ENCODE results near the gene MFNG.
A peak's percentile ranks its signal among the peaks of the same experiment; 100 is the strongest.
"Not testable (repeated sequence)": the region's sequence is repeated elsewhere in the genome, so short reads cannot be mapped to it uniquely, and the experiment has no call there.

MFNG gene

DNA sequence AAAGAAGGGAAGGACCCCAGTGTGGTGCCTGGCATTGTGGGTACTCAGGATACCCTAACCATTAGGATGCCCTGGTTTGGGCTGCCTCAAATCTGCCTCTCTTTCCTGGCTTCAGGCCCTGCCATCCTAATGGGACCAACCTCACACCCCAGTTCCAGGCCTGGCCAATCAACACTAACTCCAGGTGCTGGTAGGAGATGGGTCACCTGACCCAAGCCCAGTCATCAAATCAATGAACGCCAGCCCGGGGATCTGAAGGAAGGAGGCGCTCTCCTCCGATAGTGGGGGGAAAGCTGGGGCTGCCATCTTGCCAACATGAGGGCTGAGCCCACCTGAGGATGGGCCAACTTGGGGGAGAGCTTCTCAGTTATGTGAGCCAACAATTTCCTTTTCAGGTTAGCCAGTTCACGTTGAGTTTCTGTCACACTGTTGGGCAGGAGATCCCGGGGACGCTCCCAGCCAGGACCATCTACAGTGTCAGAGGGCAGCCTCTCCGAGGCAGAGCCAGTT lies 12.7 kb downstream of the MFNG start:
- DNase-seq (ENCODE audit: low spot score) = no peak

DNA sequence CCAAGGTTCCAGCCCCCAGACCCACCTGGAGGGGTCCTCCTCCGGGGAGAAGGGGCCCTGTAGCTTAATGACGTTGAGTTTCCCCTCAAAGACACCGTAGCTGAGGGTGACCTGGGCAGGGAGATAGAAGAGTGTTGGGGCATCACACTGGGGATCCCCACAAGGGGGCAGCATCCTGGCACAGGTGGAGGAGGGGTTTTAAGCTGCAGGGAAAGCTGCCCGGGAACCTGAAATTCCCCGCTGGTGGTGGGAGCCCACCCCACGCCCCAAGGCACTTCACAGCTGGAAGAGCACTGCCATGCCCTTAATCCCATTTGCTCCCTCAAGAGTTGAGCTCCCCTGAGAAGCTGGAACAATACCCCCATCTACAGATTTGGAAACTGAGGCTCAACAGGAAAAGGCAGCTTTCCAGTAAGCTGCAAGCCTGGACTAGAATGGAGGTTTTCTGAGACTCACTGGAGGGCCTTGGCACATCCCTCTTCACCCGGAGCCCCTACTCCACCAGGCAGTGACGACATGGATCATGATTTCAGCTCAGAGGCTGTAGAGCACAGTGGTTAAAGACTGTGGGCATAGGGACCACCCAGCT lies 13.7 kb downstream of the MFNG start:
- peak; percentile 58 for DNase-seq (ENCODE audit: low spot score)

DNA sequence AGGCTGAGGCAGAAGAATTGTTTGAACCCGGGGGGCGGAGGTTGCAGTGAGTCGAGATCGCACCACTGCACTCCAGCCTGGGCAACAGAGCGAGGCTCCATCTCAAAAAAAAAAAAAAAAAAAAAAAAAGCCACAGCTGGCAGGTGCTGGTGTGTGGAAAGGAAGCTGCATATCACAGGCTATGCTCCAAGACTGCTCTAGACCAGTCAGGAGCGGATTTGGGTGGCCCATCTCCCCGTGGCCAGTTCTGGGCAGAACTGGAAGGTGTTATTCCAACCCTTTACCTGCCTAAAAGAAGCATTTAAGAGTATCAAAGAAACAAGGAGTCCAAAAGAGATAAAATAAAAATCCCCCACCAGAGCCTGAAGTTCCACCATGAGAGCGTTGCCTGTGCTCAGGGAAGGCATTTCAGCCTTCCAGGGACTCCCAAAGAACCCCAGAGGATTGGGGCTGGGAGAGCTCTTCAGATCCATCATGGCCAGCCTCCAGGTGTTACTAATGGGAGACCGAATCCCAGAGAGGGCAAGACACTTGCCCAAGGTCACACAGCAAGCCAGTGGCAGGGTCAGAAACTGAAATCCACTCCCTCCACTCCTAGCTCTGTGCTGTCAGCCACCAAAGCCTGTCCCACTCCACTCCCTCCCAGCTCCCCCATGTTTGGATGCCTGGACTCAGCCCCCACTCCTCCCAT lies 14.3 kb downstream of the MFNG start:
- no peak for DNase-seq (ENCODE audit: low spot score)

DNA sequence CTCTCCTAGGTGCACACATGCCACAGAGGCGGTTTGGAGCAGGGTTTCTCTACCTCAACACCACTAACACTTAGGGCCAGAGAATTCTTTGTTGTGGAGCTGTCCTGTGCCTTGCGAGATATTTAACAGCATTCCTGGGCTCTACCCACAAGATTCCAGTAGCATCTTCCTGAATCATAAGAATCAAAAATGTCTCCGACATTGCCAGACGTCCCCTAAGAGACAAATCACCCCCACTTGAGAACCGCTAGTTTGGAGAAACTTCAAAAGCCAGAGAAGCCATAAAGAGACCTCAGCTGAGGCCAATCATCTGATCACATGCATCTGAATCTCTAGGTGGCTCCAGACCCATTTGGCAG lies 16.1 kb downstream of the MFNG start:
- no peak for DNase-seq (ENCODE audit: low spot score)

GRCh38 chr22:37469416-37470086 lies 16.6 kb downstream of the MFNG start:
- no peak for DNase-seq (ENCODE audit: low spot score)

GRCh38 chr22:37468201-37468695 lies 17.9 kb downstream of the MFNG start:
- DNase-seq (ENCODE audit: low spot score) = not testable (repeated sequence)

DNA sequence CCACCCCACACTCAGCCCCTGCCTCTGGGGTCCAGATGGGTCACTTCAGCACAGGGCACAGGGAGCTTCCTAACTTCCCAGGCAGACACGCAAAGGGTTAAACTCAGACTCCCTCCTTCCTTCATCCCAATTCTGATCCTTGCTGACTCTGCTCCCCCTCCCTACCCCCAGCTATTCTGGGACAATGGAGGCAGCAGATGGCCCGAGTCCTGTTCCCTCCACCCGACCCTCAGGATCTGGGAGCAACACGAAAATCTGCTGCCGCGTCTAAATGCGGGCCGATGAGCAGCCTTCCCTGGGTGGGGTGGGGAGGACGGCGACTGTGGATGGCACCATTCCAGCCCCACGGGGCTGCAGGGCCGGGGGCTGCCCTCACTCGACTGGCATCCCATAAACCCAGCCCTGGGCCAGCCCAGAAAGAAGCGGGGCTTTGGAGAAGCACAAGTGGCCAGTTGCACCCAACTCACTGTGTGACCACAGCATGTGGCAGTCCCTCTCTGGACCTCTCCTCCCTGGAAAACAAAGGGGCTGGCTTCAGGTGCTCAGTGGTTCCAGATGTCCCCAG lies 18.7 kb downstream of the MFNG start:
- no peak for DNase-seq (ENCODE audit: low spot score)

GRCh38 chr22:37464181-37464580 lies 22.0 kb downstream of the MFNG start:
- no peak for DNase-seq (ENCODE audit: low spot score)

- no peak for DNase-seq (ENCODE audit: low spot score)
These were observed 23.2 kb downstream of the MFNG start for GRCh38 chr22:37462983-37463382.

DNA sequence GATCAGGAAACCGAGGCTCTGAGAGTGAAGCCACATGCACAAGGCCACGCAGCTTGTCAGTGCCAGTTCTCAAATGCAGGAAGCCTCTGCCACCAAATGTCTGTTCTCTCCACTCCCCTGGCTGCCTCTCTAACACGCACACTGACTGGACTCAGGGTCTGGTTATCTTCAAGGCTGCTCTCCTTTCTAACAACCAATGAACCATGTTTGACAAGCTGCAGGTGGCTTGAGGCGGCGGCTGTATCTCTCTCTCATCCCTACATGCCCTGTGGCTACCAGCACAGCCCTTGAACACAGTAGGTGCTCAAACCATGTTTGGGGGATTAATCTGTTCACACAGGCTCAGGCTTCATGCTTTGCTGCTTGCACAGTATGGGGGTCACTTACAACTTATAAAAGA lies 23.7 kb downstream of the MFNG start:
- no peak for DNase-seq (ENCODE audit: low spot score)

DNA sequence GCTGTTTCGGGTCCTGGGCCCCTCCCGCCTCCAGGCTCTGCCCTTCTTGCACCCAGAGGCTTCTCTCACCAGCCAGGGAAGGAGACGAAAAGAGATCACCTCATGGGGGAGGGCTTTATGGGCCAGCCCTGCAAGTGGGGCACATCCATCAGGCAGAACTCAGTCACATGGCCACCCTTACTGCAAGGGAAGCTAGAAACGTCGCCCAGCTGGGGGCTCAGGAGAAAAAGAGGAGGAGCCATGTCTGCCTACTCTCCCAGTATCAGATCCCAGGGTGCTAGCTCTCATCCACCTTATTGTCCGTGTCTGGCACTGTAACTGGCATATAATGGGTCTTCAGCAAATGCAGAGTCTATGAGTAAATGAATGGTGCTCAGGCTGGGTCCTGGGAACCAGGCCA lies 24.2 kb downstream of the MFNG start:
- no peak for DNase-seq (ENCODE audit: low spot score)

DNA sequence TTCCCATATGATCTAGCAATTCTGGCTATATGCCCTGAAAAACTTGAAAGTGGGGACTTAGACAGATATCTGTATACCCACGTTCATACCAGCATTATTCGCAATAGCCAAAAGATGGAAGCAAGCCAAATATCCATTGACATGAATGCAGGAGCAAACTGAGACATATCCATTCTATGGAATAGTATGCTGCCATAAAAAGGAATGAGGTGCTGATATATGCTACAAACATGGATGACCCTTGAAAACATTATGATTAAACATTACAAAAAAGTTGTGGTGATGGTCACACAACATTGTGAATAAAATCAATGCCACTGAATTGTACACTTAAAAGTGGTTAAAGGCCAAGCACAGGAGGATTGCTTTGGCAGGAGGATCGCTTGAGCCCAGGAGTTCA lies 25.5 kb downstream of the MFNG start:
- no peak for DNase-seq (ENCODE audit: low spot score)

- DNase-seq (ENCODE audit: low spot score) = no peak
These were observed 27.0 kb downstream of the MFNG start for GRCh38 chr22:37459206-37459605.

DNA sequence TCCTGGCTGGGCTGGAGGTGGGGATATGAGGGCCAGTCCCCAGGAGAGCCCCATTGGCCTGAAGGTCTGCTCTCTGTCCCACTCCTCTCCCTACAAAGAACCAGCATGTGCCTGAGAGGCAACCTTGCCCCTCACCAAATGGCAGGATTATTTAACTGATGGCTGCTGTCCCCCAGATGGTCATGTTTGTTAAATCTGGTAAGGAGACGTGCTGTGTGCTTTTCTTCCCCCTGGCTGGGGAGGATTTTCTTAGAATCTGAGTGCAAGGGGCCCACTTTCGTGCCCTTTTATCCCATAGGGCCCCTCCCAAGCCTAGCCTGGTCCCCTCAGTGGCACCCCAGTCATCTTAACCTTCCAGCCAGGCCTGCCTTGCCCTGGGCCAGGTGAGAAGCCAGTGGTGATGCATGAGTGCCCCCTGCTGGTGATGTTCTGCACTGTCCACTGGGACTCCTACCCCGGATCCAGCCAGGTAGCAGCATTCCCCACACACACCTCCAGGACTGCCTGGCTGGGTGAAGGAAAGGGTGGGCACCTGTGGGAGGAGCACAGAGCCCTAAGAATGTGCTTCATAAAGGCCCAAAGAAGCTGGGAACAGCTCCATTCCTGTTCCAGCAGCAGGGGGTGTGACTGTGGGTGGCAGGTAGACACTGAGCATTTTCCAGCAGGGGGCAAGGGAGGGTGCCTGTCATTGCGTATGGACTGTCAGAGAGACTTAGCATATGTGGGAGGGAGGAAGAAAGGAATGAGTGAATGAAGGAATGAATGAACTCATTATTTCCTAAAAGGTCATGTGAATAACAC lies 28.9 kb downstream of the MFNG start:
- peak; percentile 74 for DNase-seq (ENCODE audit: low spot score)

- DNase-seq (ENCODE audit: low spot score) = no peak
These were observed 29.8 kb downstream of the MFNG start for GRCh38 chr22:37456346-37456745.

GRCh38 chr22:37455896-37456295 lies 30.3 kb downstream of the MFNG start:
- DNase-seq (ENCODE audit: low spot score) = no peak

- DNase-seq (ENCODE audit: low spot score) = peak; percentile 86
These were observed 31.1 kb downstream of the MFNG start for GRCh38 chr22:37454857-37455686.

GRCh38 chr22:37453696-37454095 lies 32.5 kb downstream of the MFNG start:
- no peak for DNase-seq (ENCODE audit: low spot score)

DNA sequence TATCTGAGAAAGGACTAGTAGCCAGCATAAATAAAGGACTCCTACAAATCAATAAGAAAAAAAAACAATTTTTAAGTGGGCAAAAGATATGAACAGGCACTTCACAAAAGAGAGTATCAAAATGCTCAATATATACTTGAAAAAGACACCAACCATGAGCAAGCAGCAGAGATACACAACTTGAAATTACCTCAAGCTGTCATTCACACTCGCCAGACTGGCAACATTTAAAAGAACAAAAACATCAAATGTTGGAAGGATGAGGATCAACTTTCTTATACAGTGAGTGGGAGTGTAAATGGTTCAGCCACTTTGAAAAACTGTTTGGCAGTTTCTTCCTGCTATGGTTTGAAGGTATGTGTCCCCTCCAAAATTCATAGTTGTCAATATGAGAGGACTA lies 35.0 kb downstream of the MFNG start:
- DNase-seq (ENCODE audit: low spot score) = no peak

- no peak for DNase-seq (ENCODE audit: low spot score)
These were observed 36.7 kb downstream of the MFNG start for GRCh38 chr22:37449331-37450001.
